ENCODE measurements around the gene VTCN1. TPM values are rescaled to one million over a fixed set of nuclear protein-coding genes. Genes with fewer than 3 reads are reported as not detected.

Gene VTCN1
- total RNA-seq, 1 donor, result not detected

DNA sequence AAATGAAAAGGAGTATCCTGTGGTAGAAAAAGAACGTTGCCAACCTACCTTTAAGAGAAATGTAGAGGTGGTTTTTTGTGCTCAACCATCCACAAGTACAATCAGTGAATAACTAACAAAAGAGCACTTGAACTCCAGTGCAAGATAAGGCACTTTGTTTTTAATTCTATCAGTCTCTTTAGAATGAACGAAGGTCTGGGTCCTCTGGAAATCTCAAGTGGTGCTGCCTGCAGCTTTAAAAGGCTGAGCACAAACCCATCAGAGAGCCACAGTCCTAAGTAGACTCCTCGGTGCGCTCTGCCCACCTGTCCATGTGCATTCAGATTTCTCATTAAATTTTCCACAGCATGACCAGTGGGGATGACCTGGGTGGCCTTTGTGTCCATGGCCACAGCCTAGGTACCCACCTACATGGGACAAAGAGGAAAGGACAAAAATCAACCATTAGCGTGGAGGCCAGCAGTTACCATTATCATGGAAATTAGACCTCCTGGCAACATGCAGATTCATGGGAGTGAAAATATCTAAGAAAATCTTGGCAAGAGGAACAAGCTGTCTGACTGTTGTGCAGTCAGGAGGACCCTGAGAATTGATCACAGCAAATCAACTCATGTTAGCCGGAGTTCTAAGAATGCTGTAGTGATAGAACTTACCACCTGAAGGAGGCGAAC lies 98.5 kb downstream of the VTCN1 start:
- no peak overlapping the region for H2AFZ ChIP-seq (ENCODE audit: low read length)
- TF ChIP-seq, protein P1, sequence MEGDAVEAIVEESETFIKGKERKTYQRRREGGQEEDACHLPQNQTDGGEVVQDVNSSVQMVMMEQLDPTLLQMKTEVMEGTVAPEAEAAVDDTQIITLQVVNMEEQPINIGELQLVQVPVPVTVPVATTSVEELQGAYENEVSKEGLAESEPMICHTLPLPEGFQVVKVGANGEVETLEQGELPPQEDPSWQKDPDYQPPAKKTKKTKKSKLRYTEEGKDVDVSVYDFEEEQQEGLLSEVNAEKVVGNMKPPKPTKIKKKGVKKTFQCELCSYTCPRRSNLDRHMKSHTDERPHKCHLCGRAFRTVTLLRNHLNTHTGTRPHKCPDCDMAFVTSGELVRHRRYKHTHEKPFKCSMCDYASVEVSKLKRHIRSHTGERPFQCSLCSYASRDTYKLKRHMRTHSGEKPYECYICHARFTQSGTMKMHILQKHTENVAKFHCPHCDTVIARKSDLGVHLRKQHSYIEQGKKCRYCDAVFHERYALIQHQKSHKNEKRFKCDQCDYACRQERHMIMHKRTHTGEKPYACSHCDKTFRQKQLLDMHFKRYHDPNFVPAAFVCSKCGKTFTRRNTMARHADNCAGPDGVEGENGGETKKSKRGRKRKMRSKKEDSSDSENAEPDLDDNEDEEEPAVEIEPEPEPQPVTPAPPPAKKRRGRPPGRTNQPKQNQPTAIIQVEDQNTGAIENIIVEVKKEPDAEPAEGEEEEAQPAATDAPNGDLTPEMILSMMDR (IDR thresholded peaks at IDR 0.05; ENCODE audit: extremely low read depth, low read depth, low read length), result no peak
- H3K27me3 ChIP-seq (ENCODE audit: insufficient read depth, low read length), result no peaks in the 10 kb centered on the region
- no peaks in the 10 kb centered on the region for H3K79me2 ChIP-seq (ENCODE audit: insufficient read depth, low read length)
- H3K4me3 ChIP-seq (ENCODE audit: insufficient read depth, low read length), result no peak overlapping the region
- no peak for DNase-seq (ENCODE audit: insufficient read length, low spot score, missing footprints)
- H3K4me2 ChIP-seq (ENCODE audit: insufficient read depth, low read length), result no peak overlapping the region
- H3K27ac ChIP-seq (ENCODE audit: low read depth, low read length), result no peak overlapping the region
- peaks cover 7% of the 10 kb centered on the region for H3K4me1 ChIP-seq (ENCODE audit: insufficient read depth, low read length)
- no peaks in the 10 kb centered on the region for H4K20me1 ChIP-seq (ENCODE audit: insufficient read depth, low read length)
- H3K36me3 ChIP-seq (ENCODE audit: insufficient read depth, low read length), result peaks cover 11% of the 10 kb centered on the region
- no peaks in the 10 kb centered on the region for H3K9me3 ChIP-seq (ENCODE audit: low read depth, low read length)

DNA sequence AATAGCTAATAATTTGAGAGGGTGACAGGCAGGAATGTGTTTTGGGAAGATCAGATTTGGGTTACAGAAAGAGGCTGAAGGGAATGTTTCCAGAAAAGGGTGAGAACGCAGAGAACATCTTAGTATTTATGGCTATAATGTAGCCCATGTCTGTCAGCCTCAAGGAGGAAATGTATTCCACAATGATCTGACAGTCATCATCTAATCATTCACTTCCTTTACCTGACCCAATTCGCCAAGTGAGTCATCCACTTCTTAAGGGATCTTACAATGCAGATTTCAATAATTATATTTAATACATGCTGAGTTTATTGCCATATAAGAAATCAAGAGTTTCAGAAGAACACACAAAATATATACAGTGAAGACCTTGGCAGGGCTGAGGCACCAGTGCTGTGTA lies 100.0 kb downstream of the VTCN1 start:
- Histone ChIP-seq H2AFZ (ENCODE audit: low read length) (no peak overlapping the region), H3K79me2 (ENCODE audit: insufficient read depth, low read length) (no peaks in the 10 kb centered on the region), H4K20me1 (ENCODE audit: insufficient read depth, low read length) (no peaks in the 10 kb centered on the region), H3K36me3 (ENCODE audit: insufficient read depth, low read length) (peaks cover 11% of the 10 kb centered on the region), H3K4me1 (ENCODE audit: insufficient read depth, low read length) (peaks cover 7% of the 10 kb centered on the region), H3K27ac (ENCODE audit: low read depth, low read length) (no peak overlapping the region), H3K9me3 (ENCODE audit: low read depth, low read length) (no peaks in the 10 kb centered on the region), H3K4me3 (ENCODE audit: insufficient read depth, low read length) (no peak overlapping the region), H3K4me2 (ENCODE audit: insufficient read depth, low read length) (no peak overlapping the region), H3K27me3 (ENCODE audit: insufficient read depth, low read length) (no peaks in the 10 kb centered on the region)
- TF ChIP-seq, protein P1 (IDR thresholded peaks at IDR 0.05; ENCODE audit: extremely low read depth, low read depth, low read length), result no peak
- no peak for DNase-seq (ENCODE audit: insufficient read length, low spot score, missing footprints)

DNA sequence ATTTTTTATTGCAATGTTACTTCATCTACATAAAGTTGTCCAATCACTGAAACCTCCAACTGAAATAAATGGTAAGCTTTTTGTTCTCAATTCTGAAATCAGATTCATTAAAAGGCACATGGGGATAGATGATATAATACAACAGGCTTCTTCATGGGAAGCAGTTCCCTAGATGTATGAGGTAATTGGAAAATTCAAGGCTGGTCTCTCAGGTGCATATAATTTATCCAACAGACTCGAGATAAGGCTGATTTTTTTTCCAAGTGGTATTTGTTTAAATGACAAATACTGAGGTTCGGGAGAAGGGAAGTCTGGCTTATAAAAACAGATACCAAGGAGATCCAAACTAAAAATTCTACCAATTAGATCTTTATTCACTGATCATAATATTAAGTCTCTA lies 103.4 kb downstream of the VTCN1 start:
- H2AFZ ChIP-seq (ENCODE audit: low read length), result no peak overlapping the region
- H3K9me3 ChIP-seq (ENCODE audit: low read depth, low read length), result no peaks in the 10 kb centered on the region
- DNase-seq (ENCODE audit: insufficient read length, low spot score, missing footprints), result no peak
- no peak overlapping the region for H3K27ac ChIP-seq (ENCODE audit: low read depth, low read length)
- H3K4me3 ChIP-seq (ENCODE audit: insufficient read depth, low read length), result no peak overlapping the region
- H3K4me2 ChIP-seq (ENCODE audit: insufficient read depth, low read length), result no peak overlapping the region
- H3K27me3 ChIP-seq (ENCODE audit: insufficient read depth, low read length), result no peaks in the 10 kb centered on the region
- no peaks in the 10 kb centered on the region for H4K20me1 ChIP-seq (ENCODE audit: insufficient read depth, low read length)
- peaks cover 4% of the 10 kb centered on the region for H3K36me3 ChIP-seq (ENCODE audit: insufficient read depth, low read length)
- TF ChIP-seq, protein P1 (IDR thresholded peaks at IDR 0.05; ENCODE audit: extremely low read depth, low read depth, low read length), result no peak
- H3K4me1 ChIP-seq (ENCODE audit: insufficient read depth, low read length), result peaks cover 7% of the 10 kb centered on the region
- H3K79me2 ChIP-seq (ENCODE audit: insufficient read depth, low read length), result no peaks in the 10 kb centered on the region

DNA sequence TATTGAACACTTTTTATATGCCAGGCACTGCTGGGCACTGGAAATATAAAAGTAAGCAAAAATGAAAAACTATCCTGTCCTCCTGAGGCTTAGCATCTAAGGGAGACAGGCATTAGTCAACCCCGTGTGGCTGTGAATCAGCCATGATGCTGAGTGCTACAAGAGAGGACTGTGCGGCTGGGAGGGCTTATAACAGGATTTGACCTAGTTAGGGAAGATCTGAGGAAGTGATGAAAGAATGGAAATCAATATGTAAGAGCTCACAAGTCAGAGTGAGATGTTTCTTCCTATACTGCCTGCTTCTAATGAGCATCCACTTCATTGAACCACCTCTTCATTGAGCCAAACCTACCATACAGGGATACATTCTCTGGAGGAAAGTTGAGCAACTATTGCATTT lies 104.2 kb downstream of the VTCN1 start:
- Histone ChIP-seq H3K27ac (ENCODE audit: low read depth, low read length) (no peak overlapping the region), H3K27me3 (ENCODE audit: insufficient read depth, low read length) (no peaks in the 10 kb centered on the region), H3K4me2 (ENCODE audit: insufficient read depth, low read length) (no peak overlapping the region), H3K4me1 (ENCODE audit: insufficient read depth, low read length) (peaks cover 7% of the 10 kb centered on the region), H3K9me3 (ENCODE audit: low read depth, low read length) (no peaks in the 10 kb centered on the region), H2AFZ (ENCODE audit: low read length) (no peak overlapping the region), H4K20me1 (ENCODE audit: insufficient read depth, low read length) (no peaks in the 10 kb centered on the region), H3K4me3 (ENCODE audit: insufficient read depth, low read length) (no peak overlapping the region), H3K36me3 (ENCODE audit: insufficient read depth, low read length) (peaks cover 12% of the 10 kb centered on the region), H3K79me2 (ENCODE audit: insufficient read depth, low read length) (no peaks in the 10 kb centered on the region)
- TF ChIP-seq, protein P1 (IDR thresholded peaks at IDR 0.05; ENCODE audit: extremely low read depth, low read depth, low read length), result no peak
- DNase-seq (ENCODE audit: insufficient read length, low spot score, missing footprints), result no peak

Data from osteoblast (primary cell).